Dedifferentiated amniotic fluid mesenchymal stem cell (primary cell): ENCODE results near the gene FBN3.
A peak's percentile ranks its signal among the peaks of the same experiment; 100 is the strongest.
"Not testable (repeated sequence)": the region's sequence is repeated elsewhere in the genome, so short reads cannot be mapped to it uniquely, and the experiment has no call there.

ENCODE experiments used
- DNase-seq: peaks from one replicate; pipeline ENCODE4 v3.0.0-alpha.2; 2016; ENCODE audit errors: extremely low spot score

Gene FBN3

DNA sequence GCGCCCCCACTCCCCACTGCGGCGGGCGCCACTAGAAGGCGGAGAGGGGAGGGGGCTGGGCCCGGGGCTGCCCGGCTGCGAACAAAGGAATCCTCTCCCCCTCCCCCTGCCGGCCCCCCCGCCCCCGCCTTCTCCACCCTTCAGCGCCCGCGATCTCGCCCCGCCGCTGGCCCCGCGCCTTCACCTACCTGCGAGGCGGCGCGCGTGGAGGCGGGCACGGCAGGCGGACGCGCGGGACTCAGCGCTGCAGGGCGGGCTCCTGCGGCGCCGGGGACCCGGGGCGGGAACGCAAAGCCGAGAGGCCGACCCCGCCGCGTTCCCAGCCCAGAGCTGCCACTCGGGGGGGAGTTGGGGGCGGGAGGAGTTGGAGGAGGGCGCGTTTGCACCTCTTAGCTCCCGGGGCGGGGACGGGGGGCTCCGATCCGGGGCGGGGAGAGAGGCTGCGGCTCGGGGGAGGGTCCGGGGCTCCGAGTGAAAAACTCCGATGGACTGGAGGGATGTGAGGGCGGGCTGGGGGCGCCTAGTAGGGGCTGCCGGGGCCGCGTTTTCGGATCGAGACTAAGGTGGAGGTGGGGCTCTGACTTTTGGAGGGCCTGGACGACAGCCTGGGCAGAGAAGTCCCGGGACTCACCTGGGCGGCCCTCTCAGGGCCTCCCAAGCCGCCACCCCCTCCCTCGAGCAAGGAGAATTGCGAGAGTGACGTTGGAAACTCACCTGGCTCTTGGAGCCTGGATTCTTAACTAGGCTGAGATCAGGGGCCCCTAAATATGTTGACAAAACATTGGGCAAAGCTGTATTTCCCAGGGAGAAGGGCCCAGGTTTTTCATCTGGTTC lies at the start of gene FBN3:
Gene FBN3 (minus strand): TSS at position 332 of the 834 bp plus-strand sequence. CDS start 2,112 bp downstream, outside the sequence.
- no peak for DNase-seq

DNA sequence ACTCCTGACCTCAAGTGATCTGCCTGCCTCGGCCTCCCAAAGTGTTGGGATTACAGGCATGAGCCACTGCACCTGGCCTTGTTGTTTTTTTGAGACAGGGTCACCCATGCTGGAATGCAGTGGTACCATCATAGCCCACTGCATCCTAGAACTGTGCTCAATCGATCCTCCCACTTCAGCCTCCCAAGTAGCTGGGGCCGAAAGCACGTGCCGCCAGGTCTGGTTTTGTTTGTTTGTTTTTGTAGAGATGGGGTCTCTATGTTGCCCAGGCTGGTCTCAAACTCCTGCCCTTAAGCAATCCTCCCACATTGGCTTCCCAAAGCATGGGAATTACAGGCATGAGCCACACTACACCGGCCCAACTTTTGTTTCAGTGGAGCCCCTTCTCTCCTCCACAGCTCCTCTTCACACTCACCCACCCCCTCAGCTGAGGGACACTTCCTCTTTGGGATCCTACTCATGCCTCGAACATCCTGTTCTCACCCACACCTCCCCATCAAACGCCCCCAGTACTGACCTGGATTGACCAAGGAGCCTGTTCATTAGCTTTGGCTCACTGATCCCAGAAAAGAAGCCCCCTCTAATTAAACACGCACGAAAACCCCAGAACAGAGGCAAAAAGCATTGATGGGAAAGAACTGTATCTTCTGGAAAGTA lies 47.0 kb upstream of the FBN3 start:
- no peak for DNase-seq

DNA sequence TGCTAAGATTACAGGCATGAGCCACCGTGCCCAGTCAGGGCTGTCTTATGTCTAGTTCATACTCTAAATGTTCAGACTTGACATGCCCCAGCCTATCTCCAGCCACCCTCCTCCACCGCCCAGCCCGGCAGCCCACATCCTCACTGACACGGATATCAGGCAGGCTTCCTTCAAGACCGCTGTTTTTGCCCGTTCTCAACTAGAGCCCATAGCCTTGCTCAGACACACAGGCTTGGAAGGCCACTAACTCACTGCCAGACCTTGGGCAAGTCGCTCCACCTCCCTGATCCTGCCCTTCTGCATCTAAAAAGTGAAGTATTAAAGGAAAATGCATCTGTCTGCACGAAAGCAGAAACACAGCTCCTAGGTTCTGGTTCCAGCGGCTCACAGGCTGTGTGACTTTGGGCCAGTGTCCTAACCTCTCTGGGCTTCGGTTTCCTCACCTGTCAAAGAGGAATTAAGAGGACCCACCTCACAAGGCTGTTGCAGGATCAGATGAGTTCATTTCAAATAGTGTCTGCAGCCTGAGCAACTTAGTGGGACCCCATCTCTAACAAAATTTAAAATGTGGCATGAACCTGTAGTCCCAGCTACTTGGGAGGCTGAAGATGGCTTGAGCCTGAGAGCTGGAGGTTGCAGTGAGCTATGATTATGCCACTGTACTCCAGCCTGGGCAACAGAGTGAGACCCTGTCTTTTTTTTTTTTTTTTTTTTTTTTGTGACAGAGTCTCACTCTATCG lies 45.3 kb upstream of the FBN3 start:
- DNase-seq: no peak

DNA sequence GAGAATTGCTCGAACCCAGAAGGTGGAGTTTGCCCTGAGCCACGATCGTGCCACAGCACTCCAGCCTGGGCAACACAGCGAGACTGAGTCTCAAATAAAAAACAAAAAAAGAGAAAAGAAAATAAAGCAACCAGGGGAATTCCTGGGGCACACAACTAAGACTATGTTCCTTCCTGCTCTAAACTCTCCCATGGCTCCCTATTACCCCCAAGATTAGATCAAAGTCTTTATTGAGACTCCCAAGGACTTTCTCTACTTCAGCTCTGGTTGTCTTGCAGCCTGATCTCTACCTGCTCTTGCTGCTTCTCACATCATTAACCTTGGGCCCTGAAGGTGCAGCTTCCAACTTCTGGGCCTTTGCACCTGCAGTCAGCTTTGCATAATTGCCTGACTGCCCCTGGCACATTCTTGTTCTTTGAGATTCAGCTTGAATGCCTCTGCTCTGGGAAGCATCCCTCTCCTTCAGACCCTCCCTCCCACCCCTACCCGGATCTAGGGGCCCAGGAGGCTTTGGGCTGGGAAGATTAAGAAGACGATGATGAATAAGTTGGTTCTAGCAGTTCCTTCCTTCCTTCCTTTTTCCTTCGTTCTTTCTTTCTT lies 42.9 kb upstream of the FBN3 start:
- no peak for DNase-seq

DNA sequence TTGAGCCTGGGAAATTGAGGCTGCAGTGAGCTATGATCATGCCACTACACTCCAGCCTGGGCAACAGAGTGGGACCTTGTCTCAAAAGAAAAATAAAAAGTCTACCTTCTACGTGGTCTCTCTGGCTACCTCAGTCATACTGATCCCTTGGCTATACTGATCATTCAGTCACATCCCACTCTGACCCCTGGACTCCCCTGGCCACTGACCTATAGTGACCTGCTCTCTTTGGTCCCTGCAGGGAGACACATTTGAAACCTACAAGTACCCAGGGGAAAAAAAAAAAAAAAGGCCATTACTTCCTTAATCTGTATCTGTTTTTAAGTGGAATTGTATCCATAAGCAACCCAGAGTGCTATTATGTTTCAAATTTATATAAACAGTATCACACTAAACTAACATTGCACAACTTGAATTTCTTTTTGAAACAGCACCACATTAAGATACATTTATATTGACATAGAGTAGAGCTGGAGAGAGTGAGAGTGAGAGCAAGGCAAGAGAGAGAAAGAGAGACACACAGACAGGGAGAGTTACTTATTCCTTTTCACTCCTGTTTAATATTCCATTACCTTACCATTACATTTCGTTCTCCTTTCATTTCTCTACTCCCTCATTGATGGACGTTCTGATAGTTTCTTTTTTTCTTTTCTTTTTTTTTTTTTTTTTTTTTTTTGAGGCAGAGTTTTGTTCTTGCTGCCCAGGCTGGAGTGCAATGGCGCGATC lies 36.1 kb upstream of the FBN3 start:
- no peak for DNase-seq

DNA sequence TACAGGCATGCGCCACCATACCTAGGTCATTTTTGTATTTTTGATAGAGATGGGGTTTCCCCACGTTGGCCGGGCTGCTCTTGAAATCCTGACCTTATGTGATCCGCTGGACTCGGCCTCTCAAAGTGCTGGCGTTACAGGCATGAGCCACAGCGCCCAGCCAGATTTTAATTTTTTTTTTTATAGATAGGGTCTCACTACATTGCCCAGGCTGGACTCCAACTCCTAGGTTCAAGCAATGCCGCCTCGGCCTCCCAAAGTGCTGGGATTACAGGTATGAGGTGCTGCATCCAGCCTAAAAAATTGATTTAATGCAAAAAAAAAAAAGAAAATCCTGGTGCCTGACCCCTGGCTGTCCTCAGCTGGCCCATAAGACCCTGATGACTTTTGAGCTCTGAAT lies 34.9 kb upstream of the FBN3 start:
- DNase-seq: no peak

DNA sequence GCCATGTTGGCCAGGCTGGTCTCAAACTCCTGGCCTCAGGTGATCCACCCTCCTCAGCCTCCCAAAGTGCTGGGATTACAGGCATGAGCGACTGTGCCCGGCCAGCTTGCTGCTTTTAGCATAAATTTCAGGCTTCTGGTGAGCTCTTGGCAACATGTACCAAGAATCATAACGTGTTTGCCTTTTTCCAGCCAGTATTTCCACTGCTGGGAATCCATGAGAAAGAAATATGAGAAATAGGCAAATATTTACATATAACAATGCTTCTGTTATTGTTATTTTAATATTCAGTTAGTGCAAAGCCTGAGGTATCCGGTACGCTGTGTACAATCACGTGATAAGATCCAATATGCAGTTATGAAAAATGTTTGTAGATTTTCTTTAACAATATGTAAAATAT lies 30.6 kb upstream of the FBN3 start:
- no peak for DNase-seq

DNA sequence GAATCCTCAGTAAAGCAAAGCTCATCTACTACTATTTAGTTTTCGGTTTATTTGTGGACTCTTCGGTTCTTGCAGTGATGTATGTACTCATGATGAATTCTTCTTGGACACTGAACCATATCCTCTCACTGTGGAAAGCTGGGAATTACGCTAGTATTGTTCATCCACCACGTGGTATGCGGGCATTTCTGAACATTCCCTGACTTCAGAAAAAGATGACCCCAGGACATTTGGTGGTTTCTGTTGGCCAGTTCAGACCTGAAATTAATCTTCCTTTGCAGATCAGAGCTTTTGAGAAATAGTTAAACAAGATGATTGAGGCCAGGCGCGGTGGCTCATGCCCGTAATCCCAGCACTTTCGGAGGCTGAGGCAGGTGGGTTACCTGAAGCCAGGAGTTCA lies 25.3 kb upstream of the FBN3 start:
- no peak for DNase-seq

DNA sequence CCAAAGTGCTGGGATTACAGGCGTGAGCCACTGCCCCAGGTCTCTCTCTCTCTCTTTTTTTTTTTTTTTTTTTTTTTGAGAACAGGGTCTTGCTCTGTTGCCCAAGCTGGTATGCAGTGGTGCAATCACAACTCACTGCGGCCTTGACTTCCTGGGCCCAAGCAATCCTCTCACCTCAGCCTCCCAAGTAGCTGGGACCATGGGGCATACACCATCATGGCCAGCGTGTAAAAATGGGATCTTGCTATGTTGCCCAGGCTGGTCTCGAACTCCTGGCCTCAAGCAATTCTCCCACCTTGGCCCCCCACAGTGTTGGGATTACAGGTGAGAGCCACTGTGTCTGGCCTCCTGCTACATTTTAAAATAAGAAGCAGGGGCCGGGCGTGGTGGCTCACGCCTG lies 19.1 kb upstream of the FBN3 start:
- no peak for DNase-seq

DNA sequence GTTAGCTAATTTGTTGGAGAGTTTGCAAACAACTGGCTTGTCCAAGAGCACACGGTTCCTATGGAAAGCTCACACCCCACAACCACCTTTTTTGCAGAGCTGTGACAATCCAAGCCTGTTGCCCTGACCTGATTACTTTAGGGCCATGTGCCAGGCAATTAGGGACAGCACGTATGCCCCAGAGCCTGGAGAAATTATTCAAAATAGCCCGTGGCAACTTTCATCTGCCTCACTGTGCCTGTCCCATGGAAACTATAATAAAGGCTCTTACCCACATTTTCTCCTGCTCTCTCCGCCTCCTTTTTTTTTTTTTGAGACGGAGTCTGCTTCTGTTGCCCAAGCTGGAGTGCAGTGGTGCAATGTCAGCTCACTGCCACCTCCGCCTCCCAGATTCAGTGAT lies 18.6 kb upstream of the FBN3 start:
- DNase-seq: no peak

DNA sequence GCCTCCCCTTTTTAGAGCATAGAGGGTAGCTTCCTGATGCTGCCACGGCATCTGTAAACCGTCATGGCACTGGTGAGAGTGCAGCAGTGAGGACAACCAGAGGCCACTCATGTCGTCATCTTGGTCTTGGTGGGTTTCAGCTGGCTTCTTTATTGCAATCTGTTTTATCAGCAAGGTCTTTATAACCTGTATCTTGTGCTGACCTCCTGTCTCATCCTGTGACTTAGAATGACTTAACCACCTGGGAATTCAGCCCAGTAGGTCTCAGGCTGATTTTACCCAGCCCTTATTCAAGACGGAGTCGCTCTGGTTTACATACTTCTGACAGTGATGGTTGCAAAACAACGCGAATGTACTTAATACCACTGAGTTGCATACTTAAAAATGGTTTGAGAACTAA lies 14.4 kb upstream of the FBN3 start:
- no peak for DNase-seq

DNA sequence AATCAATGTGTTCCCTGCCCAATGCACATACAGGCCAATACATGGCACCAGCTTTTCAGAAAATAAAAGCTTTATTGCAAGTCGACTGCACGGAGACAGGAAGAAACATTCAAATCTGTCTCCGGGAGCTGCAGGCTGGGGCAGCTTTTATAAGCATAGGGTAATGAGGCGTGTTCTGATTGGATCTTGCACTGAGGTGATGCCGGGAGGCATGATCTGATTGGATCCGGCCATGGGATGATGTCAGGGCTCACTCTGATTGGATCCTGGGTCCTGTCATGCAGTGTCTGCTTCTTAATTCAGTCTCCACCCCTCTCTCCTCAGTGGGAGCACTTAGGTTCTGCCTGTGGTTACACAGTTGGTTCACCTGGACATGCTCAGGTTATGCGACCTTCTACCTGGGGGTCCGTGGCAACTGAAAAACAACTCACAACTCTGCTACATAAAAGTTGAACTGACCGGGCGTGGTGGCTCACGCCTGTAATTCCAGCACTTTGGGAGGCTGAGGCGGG lies 11.8 kb upstream of the FBN3 start:
- DNase-seq: no peak

DNA sequence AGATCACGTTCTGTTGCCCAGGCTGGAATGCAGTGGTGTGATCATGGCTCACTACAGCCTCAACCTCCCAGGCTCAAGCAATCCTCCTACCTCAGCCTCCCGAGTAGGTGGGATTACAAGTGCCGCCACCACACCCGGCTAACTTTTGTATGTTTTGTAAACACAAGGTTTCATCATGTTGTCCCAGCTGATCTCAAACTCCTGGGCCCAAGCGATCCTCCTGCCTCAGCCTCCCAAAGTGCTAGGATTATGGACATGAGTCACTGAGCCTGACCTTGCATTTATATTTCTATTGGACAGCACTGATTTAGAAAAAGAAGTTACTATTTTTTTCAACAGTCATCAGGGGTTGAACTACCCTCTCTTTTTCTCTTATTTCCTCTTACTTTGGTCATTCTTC lies 9.9 kb upstream of the FBN3 start:
- DNase-seq: not testable (repeated sequence)

DNA sequence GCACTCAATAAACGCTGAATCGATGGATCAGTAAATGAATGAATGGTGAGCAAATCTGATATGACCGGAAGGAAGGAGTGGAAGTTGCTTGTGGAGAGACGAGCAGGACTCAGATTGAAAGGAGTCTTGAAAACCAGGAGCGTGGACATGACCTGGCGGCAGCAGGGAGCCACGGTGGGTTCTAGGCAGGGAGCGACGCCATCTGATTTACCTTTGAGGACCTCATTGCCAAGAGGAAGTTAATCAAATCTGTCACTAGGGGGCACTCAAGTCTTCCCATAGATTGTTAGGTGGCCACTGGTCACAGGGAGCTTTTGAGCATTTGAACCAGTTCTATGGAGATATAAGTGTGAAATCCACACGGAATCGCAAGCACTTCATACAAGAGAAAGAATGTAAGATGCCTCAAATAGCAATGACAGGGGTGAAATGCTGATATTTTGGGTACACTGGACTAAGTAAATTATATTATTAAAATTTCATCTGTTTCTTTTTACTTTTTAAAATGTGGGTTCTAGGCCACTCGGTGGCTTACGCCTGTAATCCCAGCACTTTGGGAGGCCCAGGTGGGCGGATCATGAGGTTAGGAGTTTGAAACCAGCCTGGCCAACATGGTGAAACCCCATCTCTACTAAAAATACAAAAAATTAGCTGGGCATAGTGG lies 9.2 kb upstream of the FBN3 start:
- peak; percentile 69 for DNase-seq

DNA sequence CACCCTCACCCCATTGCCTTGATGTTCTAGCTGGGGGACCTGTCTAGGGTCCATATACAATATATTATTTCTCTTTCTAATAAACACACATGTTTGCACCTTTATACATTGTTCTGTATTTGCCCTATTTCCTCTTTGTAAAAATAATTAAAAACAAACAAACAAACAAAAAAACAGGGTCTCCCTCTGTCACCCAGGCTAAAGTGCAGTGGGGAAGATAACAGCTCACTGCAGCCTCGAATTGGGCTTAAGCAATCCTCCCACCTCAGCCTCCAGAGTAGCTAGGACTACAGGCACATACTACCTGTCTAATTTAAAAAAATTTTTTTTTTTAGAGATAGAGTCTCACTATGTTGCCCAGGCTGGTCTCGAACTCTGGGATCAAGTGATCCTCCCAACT lies 5.9 kb upstream of the FBN3 start:
- DNase-seq: no peak

DNA sequence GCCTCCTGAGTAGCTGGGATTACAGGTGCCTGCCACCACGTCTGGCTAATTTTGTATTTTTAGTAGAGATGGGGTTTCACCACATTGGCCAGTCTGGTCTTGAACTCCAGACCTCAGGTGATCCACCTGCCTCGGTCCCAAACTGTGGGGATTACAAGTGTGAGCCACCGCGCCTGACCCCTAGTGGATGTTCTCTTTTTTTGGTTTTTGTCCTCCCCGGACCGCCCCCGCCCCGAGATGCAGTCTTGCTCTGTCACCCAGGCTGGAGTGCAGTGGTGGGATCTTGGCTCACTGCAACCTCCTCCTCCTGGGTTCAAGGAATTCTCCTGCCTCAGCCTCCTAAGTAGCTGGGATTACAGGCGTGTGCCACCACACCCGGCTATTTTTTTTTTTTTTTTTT lies 4.6 kb upstream of the FBN3 start:
- DNase-seq: not testable (repeated sequence)

DNA sequence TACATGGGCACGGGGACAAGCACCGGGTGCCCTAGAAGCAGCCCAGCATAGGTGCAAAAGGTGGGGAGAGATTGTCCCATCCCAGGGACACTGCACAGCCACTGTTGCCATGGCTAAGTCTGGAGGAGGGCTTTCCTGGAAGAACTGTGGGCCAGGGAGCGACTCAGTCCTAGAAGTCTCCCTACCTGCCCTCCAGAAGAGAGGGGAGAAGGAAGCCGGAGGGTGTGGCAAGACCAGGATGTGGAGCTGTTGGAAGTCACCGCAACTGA lies 2.3 kb upstream of the FBN3 start:
- DNase-seq: no peak

DNA sequence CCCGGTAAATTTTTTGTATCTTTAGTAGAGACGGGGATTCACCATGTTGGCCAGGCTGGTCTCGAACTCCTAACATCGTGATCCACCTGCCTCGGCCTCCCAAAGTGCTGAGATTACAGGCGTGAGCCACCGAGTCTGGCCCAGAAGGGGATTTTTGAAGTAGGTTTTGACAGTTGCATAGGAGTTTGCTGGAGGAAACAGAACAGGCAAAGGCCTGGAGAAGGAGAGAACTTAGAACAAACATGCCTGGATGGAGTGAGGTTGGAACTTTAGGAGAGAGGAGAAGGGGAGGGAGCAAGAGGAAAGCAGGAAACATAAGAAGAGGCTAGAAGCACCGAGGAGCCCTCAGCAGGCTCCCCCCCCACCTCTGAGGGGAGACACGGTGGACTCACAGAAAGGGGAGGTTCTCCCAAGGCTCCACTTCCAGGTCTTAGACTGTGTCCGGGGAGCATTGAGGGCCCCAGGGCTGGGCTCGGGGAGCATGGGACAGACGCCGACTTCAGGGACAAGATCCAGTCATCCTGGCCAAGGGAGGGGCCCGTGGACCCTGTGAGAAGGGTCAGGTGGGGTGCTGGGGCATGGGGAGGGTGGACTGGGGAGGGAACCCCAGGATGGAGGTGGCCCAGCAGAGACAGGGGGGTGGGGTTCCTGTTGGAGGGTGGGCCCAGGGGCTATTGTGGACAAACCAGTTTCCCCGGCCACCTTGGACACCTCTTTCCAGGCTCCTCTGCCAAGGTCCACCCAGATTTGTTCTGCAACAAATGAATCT lies 1.8 kb upstream of the FBN3 start:
- DNase-seq: no peak

DNA sequence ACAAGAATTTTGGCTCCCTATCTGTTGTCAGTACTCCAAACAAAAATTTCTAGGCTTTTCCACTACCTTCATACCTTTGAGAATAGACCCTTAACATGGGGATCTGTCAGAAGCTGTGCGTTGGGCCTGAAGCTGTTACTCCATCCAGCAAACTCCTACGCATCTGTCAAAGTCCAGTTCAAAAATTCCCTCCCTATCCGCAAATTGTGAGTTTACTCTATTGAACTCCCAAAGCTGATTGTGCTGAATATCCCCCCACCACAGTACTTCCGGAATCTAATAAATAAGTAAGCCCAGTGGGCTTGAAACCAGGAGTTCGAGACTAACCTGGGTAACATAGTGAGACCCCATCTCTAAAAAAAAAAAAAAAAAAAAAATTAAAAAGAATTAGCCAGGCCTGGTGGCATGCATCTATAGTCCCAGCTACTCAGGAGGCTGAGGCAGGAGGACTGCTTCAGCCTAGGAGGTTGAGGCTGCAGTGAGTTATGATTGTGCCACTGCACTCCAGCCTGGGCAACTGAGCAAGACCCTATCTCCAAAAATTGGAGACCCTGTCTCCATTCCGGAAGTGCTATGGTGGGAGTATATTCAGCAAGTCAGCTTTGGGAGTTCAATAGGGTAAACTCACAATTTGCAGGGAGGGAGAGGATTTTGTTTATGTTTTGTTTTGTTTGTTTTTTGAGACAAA lies 930 bp upstream of the FBN3 start:
- DNase-seq: no peak
